ENCODE data around the gene CDC73.
"Not testable (repeated sequence)": the region's sequence is repeated elsewhere in the genome, so short reads cannot be mapped to it uniquely, and the experiment has no call there.

Gene CDC73

GRCh38 chr1:193222056-193222615 lies 100.3 kb downstream of the CDC73 start:
- H3K4me1 ChIP-seq (ENCODE audit: control insufficient read depth, insufficient read depth, low read length), result peaks cover 19% of the 10 kb centered on the region
- H3K27me3 ChIP-seq (ENCODE audit: control insufficient read depth, insufficient read depth, low read length), result no peaks in the 10 kb centered on the region
- H3K36me3 ChIP-seq (ENCODE audit: control insufficient read depth, insufficient read depth, low read length), result peaks cover 18% of the 10 kb centered on the region; the same call in 1 of the 2 replicates
- H3K27ac ChIP-seq (ENCODE audit: low read depth, low read length), result no peak overlapping the region
- H3K9me3 ChIP-seq (ENCODE audit: control insufficient read depth, insufficient read depth, low read length), result no peaks in the 10 kb centered on the region
- no peak overlapping the region for H3K9ac ChIP-seq (ENCODE audit: low read depth, low read length)
- no peak overlapping the region for H3K4me3 ChIP-seq (ENCODE audit: low read depth, low read length)

DNA sequence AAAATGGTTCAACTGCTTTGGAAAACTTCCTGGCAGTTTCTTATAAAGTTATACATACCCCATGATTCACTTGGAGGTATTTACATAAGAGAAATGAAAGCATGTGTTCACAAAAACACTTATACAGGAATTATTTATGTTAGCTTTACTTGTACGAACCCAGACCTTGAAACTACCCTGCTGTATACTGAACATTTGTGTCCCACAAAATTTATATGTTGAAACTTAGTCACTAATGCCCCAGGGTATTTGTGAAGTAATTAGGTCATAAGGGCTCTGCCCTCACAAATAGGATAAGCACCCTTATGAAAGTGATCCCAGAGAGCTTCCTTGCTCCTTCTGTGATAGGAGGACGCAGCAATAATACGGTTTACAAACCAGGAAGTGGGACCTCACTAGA lies 107.3 kb downstream of the CDC73 start:
- no peaks in the 10 kb centered on the region for H3K9me3 ChIP-seq (ENCODE audit: control insufficient read depth, insufficient read depth, low read length)
- peaks cover 15% of the 10 kb centered on the region for H3K36me3 ChIP-seq (ENCODE audit: control insufficient read depth, insufficient read depth, low read length)
- H3K4me3 ChIP-seq (ENCODE audit: low read depth, low read length), result no peak overlapping the region
- H3K4me1 ChIP-seq (ENCODE audit: control insufficient read depth, insufficient read depth, low read length), result no peaks in the 10 kb centered on the region
- H3K27me3 ChIP-seq (ENCODE audit: control insufficient read depth, insufficient read depth, low read length), result no peaks in the 10 kb centered on the region
- H3K27ac ChIP-seq (ENCODE audit: low read depth, low read length), result no peak overlapping the region
- H3K9ac ChIP-seq (ENCODE audit: low read depth, low read length), result no peak overlapping the region

DNA sequence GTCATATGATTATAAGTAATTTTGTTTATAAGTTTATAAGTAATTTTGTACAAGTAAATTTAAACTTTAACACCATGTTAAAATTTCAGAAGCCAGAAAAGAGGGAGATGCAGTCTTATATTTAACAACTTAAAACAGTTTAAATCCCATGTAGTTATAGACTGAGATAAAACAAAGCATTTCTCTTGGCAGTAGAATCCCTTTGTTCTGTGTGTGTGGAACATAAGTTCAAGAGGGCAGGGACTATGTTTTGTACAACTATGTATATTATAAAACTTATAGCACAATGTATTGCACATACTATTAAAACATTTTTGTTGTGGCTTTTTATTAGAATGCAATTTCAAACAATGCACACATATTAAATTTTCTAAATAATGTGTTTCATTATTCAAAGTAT lies 109.3 kb downstream of the CDC73 start:
- not testable (repeated sequence) for H3K9ac ChIP-seq (ENCODE audit: low read depth, low read length); H3K4me3 ChIP-seq (ENCODE audit: low read depth, low read length); H3K4me1 ChIP-seq (ENCODE audit: control insufficient read depth, insufficient read depth, low read length); H3K9me3 ChIP-seq (ENCODE audit: control insufficient read depth, insufficient read depth, low read length); H3K27me3 ChIP-seq (ENCODE audit: control insufficient read depth, insufficient read depth, low read length); H3K27ac ChIP-seq (ENCODE audit: low read depth, low read length)
- peaks cover 26% of the 10 kb centered on the region for H3K36me3 ChIP-seq (ENCODE audit: control insufficient read depth, insufficient read depth, low read length)

GRCh38 chr1:193234530-193234929 lies 112.7 kb downstream of the CDC73 start:
- H3K27ac ChIP-seq (ENCODE audit: low read depth, low read length), result no peak overlapping the region
- no peaks in the 10 kb centered on the region for H3K9me3 ChIP-seq (ENCODE audit: control insufficient read depth, insufficient read depth, low read length)
- H3K27me3 ChIP-seq (ENCODE audit: control insufficient read depth, insufficient read depth, low read length), result no peaks in the 10 kb centered on the region
- no peak overlapping the region for H3K4me3 ChIP-seq (ENCODE audit: low read depth, low read length)
- peaks cover 46% of the 10 kb centered on the region for H3K36me3 ChIP-seq (ENCODE audit: control insufficient read depth, insufficient read depth, low read length)
- H3K9ac ChIP-seq (ENCODE audit: low read depth, low read length), result no peak overlapping the region
- no peaks in the 10 kb centered on the region for H3K4me1 ChIP-seq (ENCODE audit: control insufficient read depth, insufficient read depth, low read length)

DNA sequence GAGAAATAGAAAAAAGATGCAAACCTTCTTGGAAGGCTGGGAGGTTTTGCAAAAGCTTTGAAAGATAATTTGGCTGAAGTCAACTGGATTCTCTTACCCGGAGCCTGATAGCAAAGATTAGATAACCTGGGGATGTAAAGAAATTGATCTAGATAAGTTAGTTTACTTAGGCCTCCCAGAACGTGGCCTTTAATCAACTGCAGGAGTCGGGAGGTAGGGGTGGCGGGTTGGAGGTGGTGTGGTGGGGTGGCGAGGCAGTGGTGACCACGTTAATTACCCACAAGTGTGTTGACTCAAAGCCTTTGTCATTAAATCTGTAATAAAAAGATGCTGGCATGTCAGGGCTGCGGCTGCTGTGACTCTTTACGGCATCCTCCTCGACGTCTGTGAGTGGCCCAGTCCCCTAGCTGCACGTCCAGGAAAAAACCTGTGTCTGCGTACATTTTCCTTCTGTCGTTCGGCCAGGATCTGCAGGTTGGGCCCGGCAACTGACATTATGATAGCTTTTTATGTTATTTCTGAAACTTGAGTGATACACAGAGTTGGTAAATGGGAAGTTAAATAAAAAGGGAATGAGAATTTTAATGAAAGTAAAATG lies 115.6 kb downstream of the CDC73 start:
- Histone ChIP-seq H3K27ac (ENCODE audit: low read depth, low read length) (no peak overlapping the region), H3K9me3 (ENCODE audit: control insufficient read depth, insufficient read depth, low read length) (no peaks in the 10 kb centered on the region), H3K4me3 (ENCODE audit: low read depth, low read length) (no peak overlapping the region), H3K27me3 (ENCODE audit: control insufficient read depth, insufficient read depth, low read length) (no peaks in the 10 kb centered on the region), H3K4me1 (ENCODE audit: control insufficient read depth, insufficient read depth, low read length) (no peaks in the 10 kb centered on the region), H3K9ac (ENCODE audit: low read depth, low read length) (no peak overlapping the region), H3K36me3 (ENCODE audit: control insufficient read depth, insufficient read depth, low read length) (peaks cover 47% of the 10 kb centered on the region)

DNA sequence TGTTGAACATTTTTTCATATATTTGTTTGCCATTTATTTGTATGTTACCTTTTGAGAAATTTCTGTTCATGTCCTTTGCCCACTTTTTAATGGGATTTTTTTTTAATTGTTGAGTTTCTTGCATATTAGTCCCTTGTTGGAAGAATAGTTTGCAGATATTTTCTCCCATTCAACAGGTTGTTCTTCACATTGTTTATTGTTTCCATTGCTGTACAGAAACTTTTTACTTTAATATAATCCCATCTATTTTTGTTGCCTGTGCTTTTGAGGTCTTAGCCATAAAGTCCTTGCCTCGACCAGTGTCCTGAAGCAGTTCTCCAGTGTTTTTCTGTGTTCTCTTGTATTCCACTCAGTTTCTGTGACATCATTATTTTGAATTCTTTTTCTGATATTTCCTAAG lies 118.8 kb downstream of the CDC73 start:
- H3K36me3 ChIP-seq (ENCODE audit: control insufficient read depth, insufficient read depth, low read length), result peaks cover 33% of the 10 kb centered on the region

GRCh38 chr1:193241132-193241827 lies 119.4 kb downstream of the CDC73 start:
- Histone ChIP-seq H3K9me3 (ENCODE audit: control insufficient read depth, insufficient read depth, low read length) (no peaks in the 10 kb centered on the region), H3K27me3 (ENCODE audit: control insufficient read depth, insufficient read depth, low read length) (no peaks in the 10 kb centered on the region), H3K9ac (ENCODE audit: low read depth, low read length) (no peak overlapping the region), H3K36me3 (ENCODE audit: control insufficient read depth, insufficient read depth, low read length) (peaks cover 27% of the 10 kb centered on the region), H3K27ac (ENCODE audit: low read depth, low read length) (no peak overlapping the region), H3K4me1 (ENCODE audit: control insufficient read depth, insufficient read depth, low read length) (no peaks in the 10 kb centered on the region), H3K4me3 (ENCODE audit: low read depth, low read length) (no peak overlapping the region)

More for the DNA sequence above, 118.8 kb downstream of the CDC73 start:
- Histone ChIP-seq H3K27me3 (ENCODE audit: control insufficient read depth, insufficient read depth, low read length) (no peaks in the 10 kb centered on the region), H3K9me3 (ENCODE audit: control insufficient read depth, insufficient read depth, low read length) (no peaks in the 10 kb centered on the region), H3K27ac (ENCODE audit: low read depth, low read length) (no peak overlapping the region), H3K4me1 (ENCODE audit: control insufficient read depth, insufficient read depth, low read length) (no peaks in the 10 kb centered on the region), H3K9ac (ENCODE audit: low read depth, low read length) (no peak overlapping the region), H3K4me3 (ENCODE audit: low read depth, low read length) (no peak overlapping the region)

DNA sequence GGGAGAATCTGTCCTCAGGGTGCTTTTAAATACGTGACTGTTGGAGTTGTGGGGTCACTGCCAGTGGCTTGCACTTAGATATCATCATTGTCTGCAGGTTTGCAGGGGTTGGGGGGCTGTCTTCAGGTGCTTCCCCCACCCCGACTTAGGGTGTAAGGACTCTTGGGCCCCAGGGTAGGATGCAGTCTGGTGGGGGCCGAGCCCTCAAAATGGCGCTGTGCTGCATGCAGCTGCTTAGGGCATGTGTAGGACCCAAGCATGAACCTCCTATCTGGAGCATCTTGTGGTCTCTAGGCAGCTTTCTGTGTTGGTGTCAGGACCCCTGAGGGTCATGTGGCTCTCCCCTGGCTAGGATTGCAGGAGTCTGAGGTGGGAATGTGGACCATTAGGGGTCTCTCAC lies 120.2 kb downstream of the CDC73 start:
- Histone ChIP-seq H3K4me1 (ENCODE audit: control insufficient read depth, insufficient read depth, low read length) (no peaks in the 10 kb centered on the region), H3K27ac (ENCODE audit: low read depth, low read length) (no peak overlapping the region), H3K4me3 (ENCODE audit: low read depth, low read length) (no peak overlapping the region), H3K9ac (ENCODE audit: low read depth, low read length) (no peak overlapping the region), H3K36me3 (ENCODE audit: control insufficient read depth, insufficient read depth, low read length) (peaks cover 34% of the 10 kb centered on the region), H3K9me3 (ENCODE audit: control insufficient read depth, insufficient read depth, low read length) (no peaks in the 10 kb centered on the region), H3K27me3 (ENCODE audit: control insufficient read depth, insufficient read depth, low read length) (no peaks in the 10 kb centered on the region)

GRCh38 chr1:193249187-193249586 lies 127.4 kb downstream of the CDC73 start:
- Histone ChIP-seq H3K9me3 (ENCODE audit: control insufficient read depth, insufficient read depth, low read length) (peaks cover 4% of the 10 kb centered on the region; the same call in 1 of the 2 replicates), H3K36me3 (ENCODE audit: control insufficient read depth, insufficient read depth, low read length) (peaks cover 47% of the 10 kb centered on the region), H3K27ac (ENCODE audit: low read depth, low read length) (no peak overlapping the region), H3K4me1 (ENCODE audit: control insufficient read depth, insufficient read depth, low read length) (no peaks in the 10 kb centered on the region), H3K27me3 (ENCODE audit: control insufficient read depth, insufficient read depth, low read length) (no peaks in the 10 kb centered on the region), H3K4me3 (ENCODE audit: low read depth, low read length) (no peak overlapping the region), H3K9ac (ENCODE audit: low read depth, low read length) (no peak overlapping the region)

DNA sequence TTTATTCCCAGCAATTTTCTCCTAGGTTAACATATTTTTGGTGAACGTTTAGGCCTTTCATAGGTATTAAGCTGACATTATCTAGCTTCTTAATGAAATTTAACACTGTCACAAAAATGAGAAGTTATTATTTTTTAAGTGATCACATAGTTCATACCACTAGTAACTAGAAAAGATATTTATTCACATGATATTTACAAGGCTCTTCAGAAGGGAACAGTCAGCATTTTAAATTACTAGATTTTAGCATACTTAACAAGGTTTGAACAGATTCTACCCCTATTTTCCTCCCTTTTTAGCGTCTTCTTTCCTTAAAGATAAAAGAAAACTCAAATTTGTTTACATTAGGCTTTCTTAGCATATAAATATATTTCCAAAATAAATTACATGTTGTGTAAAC lies 130.1 kb downstream of the CDC73 start:
- H3K9ac ChIP-seq (ENCODE audit: low read depth, low read length), result no peak overlapping the region
- H3K27me3 ChIP-seq (ENCODE audit: control insufficient read depth, insufficient read depth, low read length), result no peaks in the 10 kb centered on the region
- H3K27ac ChIP-seq (ENCODE audit: low read depth, low read length), result no peak overlapping the region
- H3K9me3 ChIP-seq (ENCODE audit: control insufficient read depth, insufficient read depth, low read length), result peaks cover 4% of the 10 kb centered on the region; the same call in 1 of the 2 replicates
- no peak overlapping the region for H3K4me3 ChIP-seq (ENCODE audit: low read depth, low read length)
- H3K36me3 ChIP-seq (ENCODE audit: control insufficient read depth, insufficient read depth, low read length), result peaks cover 36% of the 10 kb centered on the region
- H3K4me1 ChIP-seq (ENCODE audit: control insufficient read depth, insufficient read depth, low read length), result no peaks in the 10 kb centered on the region

- Histone ChIP-seq H3K9ac (ENCODE audit: low read depth, low read length) (no peak overlapping the region), H3K4me1 (ENCODE audit: control insufficient read depth, insufficient read depth, low read length) (no peaks in the 10 kb centered on the region), H3K4me3 (ENCODE audit: low read depth, low read length) (no peak overlapping the region), H3K36me3 (ENCODE audit: control insufficient read depth, insufficient read depth, low read length) (peaks cover 5% of the 10 kb centered on the region), H3K27ac (ENCODE audit: low read depth, low read length) (no peak overlapping the region), H3K27me3 (ENCODE audit: control insufficient read depth, insufficient read depth, low read length) (no peaks in the 10 kb centered on the region), H3K9me3 (ENCODE audit: control insufficient read depth, insufficient read depth, low read length) (no peaks in the 10 kb centered on the region)
These were observed 134.2 kb downstream of the CDC73 start for GRCh38 chr1:193256019-193256418.

Measured in HUES48 (cell line).